Measurements from ENCODE around the gene CLN6.
"Not testable (repeated sequence)": the region's sequence is repeated elsewhere in the genome, so short reads cannot be mapped to it uniquely, and the experiment has no call there.

The CLN6 gene

GRCh38 chr15:68205558-68205944 is 24.0 kb downstream of the CLN6 start:
- no peak for DNase-seq

DNA sequence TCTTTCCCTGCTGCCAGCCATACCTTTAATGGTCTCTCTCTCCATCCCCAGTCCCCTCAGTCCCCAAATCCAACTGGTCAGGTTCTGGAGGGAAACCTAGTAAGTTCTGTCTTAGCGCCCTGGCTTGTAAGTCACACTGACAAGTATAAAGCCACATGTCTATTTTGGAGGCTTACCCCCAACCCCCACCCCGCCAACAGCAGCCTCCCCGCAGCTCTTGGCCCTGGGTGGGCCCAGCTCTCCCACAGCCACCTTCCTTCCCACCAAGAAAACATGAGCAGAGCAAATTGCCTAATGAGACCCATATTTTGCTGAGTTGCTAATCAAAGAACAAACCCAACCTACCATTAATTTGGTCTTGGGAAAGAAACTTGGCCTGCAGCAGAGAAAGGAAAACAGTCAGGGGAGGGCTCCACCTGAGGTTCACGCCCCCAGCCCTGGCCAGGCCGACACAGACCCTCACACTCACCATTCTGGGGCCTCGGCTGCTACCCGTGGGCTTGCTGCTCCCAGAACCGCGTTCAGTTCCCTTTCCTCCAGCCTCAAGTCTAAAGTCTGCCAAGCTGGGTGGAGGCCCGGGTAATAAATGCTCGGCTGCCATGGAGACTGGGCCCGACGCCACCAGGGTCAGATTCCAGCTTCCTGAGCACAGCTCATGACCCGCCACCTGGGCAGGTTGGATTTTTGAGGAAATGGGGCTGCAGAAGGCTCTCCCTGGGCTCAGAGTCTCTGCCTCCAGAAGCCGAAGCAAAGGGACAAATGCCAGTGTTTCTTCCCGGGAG is 24.6 kb downstream of the CLN6 start, which contains the start of gene CALML4:
CALML4 (minus strand) TSS at position 557 of the 782 bp plus-strand sequence; CDS start at position 472, 85 bp downstream.
- DNase-seq = no peak

- no peak for DNase-seq
These were observed 25.2 kb downstream of the CLN6 start for GRCh38 chr15:68204361-68204760.

- DNase-seq = no peak
These were observed 25.6 kb downstream of the CLN6 start for GRCh38 chr15:68203956-68204355.

DNA sequence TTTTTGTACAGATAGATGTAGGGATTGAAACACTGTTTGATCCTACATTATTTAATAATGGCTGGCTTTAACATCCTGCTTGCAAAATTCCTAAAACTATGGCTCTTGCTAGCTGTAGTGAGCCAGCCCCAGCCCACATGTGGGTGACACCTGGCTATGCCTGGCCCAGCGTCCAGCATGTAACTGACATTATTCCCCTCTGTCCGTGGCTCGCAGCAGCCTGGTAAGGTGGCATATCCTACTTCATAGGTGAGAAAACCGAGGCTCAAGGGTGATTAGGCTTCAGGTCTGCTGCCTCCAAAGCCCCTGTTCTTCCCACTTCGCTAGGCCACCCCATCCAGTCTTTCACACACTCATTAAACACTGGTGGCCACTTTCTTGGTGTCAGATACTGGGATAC is 26.0 kb downstream of the CLN6 start:
- DNase-seq = no peak

- DNase-seq = not testable (repeated sequence)
These were observed 26.5 kb downstream of the CLN6 start for GRCh38 chr15:68202994-68203393.

DNA sequence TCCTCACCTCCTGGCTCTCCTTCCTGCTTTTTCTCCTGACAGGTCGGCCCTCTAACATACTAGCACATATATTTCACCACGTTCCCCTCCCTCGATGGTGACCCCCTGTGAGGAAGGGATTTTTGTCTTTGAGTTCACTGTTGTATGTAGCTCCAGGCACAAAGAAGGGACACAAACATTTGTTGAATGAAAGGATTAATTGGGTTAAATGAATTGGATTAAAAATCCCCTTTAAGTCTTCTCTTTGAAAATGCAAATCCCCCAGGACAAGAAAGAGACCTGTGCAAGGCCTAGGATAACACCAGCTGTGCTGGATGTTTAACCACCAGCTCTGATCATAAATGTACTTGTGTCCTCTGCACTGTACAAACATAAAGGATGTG is 27.7 kb downstream of the CLN6 start:
- DNase-seq = no peak

- DNase-seq = no peak
These were observed 28.2 kb downstream of the CLN6 start for GRCh38 chr15:68201153-68201878.

DNA sequence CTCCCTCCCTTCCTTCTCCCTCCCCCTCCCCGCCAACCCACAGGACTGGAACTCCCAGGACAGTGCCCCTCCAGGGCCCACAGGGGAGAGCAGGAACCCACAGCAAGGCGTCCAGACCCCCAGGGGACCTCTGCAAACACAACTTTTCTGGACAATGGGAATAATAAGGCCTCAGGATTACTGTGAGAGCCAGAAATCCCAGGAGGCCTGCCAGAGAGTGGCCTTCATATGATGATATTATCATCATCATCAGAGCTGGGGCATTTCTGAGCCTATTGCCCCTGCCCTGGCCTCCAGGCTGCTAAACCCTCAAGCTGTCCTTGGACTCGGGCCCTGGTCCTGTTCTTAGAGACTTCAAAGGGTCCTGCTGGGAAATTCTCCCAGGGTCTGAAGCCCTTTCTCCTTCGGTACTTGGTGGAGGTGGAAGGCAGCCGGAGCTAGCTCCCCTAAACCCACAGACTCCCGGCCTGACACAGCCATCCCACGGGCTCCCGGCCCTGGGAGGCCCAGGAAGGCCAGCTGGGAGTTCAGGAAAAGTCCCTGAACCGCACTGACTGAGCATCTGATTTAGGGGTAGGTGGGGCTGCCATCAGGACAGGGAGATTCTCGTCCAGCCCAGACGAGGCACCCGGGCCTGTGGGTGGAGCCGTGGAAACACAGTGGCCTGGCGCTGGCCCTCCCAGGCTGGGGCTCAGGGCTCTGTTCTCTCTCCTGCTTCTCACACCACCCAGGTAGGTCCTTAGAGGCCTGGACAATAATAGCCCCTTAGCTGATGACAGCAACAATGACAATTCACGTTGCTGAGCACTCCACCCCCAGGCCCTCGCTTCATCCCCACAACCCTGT is 29.3 kb downstream of the CLN6 start:
- no peak for DNase-seq

GRCh38 chr15:68199340-68199739 is 30.2 kb downstream of the CLN6 start:
- DNase-seq = no peak

- no peak for DNase-seq
These were observed 31.7 kb downstream of the CLN6 start for GRCh38 chr15:68197661-68198437.

- no peak for DNase-seq
These were observed 32.4 kb downstream of the CLN6 start for GRCh38 chr15:68197170-68197492.

GRCh38 chr15:68196445-68197169 is 32.9 kb downstream of the CLN6 start:
- no peak for DNase-seq

GRCh38 chr15:68195336-68196112 is 34.0 kb downstream of the CLN6 start:
- DNase-seq = no peak

GRCh38 chr15:68192804-68193486 is 36.6 kb downstream of the CLN6 start:
- no peak for DNase-seq

GRCh38 chr15:68192117-68192516 is 37.4 kb downstream of the CLN6 start:
- DNase-seq = no peak

DNA sequence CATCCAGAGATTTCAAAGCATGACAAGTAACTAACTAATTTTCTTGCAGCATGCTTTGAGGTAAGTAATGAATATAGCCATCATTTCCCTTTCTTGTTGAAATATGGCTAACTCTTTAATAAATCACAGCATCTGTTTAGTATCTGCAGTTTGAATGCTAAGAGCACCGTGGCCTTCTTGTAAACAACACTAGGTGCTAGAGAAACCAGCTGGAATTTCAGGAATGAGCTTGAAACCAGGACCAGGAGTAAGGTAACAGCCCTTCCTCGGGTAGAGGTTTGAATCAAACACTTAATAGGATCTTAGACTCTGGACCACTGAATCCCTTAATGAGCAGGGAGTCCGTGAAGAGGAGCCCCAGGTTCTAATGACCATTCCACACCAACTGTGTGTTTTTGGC is 38.0 kb downstream of the CLN6 start:
- DNase-seq = no peak

- no peak for DNase-seq
These were observed 39.5 kb downstream of the CLN6 start for GRCh38 chr15:68190048-68190447.

GRCh38 chr15:68188647-68189046 is 40.9 kb downstream of the CLN6 start:
- DNase-seq = no peak

DNA sequence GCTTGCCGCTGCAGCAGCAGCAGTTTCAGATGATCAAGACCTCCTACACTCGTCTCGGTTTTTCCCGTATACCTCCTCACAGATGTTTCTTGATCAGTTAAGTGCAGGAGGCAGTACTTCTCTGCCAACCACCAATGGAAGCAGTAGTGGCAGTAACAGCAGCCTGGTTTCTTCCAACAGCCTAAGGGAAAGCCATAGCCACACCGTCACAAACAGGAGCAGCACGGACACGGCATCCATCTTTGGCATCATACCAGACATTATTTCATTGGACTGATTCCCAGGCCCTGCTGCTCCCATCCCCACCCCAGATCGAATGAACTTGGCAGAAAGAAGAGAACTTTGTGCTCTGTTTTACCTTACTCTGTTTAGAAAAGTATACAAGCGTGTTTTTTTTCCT is 42.0 kb downstream of the CLN6 start:
- no peak for DNase-seq
